Ovary (tissue), 3 donors: ENCODE results near the gene FBXO30.

Source experiments
- POLR2A ChIP-seq: fragments of 450-650 bp; IDR thresholded peaks from one replicate; pipeline ENCODE4 v1.6.1; 2017; ENCODE audit warnings: antibody characterized with exemption, mild to moderate bottlenecking, moderate library complexity
- TF ChIP-seq, protein P1 (sequence below), 3 donors: fragments of 450-650 bp in 2 of 3; fragments of 200-600 bp in 1 of 3; IDR thresholded peaks; one replicate each; pipeline versions ENCODE4 v1.5.1 to v1.8.0; 2016 to 2022; ENCODE audit warnings: antibody characterized with exemption in 3 of 3, mild to moderate bottlenecking in 1 of 3
- donor health status: DM: no; HTN: no; CAD: no.

DNA sequence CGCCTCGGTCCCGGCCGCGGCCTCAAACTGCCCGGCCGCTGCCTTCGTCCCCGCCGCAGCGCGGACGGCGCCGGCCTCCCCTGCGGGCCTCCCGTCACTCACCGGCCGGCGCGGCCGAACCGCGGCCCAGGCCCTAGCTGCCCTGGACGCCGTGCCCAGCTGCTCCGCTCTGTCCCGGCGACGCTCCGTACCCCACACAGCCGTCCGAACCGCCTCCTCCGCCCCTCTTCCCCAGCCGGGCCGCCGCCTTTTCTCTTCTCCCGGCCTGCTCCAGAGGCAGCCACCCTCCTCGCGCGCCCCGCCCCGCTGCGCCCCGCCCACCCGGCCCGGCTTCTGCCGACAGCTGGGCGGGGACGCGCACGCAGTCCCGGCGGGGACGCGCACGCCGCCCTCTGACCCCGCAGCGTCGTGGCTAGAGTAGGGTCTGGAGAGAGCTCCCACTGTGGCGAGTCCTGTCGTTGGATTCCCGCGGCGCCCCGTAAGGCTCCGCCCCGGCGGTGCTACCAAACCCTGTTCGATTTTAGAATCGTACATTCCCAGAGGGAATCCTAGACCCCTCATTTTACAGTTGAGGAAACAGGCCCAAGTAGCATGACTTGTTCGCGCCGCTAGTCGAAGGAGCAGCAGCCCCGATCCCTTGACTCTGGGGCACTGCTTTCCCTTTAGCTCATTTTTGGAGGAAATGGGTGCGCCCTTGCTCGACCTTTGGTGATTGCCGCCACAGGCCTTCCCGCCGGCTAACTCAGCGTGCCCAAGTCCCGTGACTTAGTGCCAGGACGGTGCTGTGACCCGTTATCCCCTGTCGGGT lies at the start of gene FBXO30:
- TF ChIP-seq, protein P1, sequence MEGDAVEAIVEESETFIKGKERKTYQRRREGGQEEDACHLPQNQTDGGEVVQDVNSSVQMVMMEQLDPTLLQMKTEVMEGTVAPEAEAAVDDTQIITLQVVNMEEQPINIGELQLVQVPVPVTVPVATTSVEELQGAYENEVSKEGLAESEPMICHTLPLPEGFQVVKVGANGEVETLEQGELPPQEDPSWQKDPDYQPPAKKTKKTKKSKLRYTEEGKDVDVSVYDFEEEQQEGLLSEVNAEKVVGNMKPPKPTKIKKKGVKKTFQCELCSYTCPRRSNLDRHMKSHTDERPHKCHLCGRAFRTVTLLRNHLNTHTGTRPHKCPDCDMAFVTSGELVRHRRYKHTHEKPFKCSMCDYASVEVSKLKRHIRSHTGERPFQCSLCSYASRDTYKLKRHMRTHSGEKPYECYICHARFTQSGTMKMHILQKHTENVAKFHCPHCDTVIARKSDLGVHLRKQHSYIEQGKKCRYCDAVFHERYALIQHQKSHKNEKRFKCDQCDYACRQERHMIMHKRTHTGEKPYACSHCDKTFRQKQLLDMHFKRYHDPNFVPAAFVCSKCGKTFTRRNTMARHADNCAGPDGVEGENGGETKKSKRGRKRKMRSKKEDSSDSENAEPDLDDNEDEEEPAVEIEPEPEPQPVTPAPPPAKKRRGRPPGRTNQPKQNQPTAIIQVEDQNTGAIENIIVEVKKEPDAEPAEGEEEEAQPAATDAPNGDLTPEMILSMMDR (IDR thresholded peaks at IDR 0.05) = peak in 2 of 3 donors; percentile 46 to 58
- TF ChIP-seq POLR2A = peak; percentile 70
